ENCODE results near the gene WWOX. TPM values are rescaled to one million over a fixed set of nuclear protein-coding genes. Genes with fewer than 3 reads are reported as not detected.

WWOX gene
- total and polyA plus RNA-seq, 2 of the 13 experiments (the other 11 are each of a cell fraction or from before 2014, with no cell fraction given): 9.1 to 37.4 TPM

- TF ChIP-seq, protein P1, sequence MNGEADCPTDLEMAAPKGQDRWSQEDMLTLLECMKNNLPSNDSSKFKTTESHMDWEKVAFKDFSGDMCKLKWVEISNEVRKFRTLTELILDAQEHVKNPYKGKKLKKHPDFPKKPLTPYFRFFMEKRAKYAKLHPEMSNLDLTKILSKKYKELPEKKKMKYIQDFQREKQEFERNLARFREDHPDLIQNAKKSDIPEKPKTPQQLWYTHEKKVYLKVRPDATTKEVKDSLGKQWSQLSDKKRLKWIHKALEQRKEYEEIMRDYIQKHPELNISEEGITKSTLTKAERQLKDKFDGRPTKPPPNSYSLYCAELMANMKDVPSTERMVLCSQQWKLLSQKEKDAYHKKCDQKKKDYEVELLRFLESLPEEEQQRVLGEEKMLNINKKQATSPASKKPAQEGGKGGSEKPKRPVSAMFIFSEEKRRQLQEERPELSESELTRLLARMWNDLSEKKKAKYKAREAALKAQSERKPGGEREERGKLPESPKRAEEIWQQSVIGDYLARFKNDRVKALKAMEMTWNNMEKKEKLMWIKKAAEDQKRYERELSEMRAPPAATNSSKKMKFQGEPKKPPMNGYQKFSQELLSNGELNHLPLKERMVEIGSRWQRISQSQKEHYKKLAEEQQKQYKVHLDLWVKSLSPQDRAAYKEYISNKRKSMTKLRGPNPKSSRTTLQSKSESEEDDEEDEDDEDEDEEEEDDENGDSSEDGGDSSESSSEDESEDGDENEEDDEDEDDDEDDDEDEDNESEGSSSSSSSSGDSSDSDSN (CRISPR knock-in tag; IDR thresholded peaks at IDR 0.05): no peak
- TF ChIP-seq, protein P2, sequence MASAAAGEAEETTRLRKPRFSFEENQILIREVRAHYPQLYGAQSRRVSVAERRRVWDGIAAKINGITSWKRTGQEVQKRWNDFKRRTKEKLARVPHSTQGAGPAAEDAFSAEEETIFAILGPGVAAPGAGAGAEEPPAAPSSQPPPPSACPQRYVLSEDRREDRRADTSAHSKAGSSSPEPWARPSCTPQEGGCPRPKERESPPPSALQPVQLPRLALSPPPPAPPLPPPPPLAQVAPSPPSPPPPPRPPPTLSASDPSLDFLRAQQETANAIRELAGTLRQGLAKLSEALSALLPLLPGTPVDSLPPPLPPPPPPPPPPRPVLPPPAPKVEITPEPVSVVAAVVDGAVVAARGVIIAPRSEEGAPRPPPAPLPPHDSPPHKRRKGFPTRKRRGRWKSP (CRISPR knock-in tag; IDR thresholded peaks at IDR 0.05): no peak
- TF ChIP-seq RARG (CRISPR knock-in tag; IDR thresholded peaks at IDR 0.05; ENCODE audit: low read depth) (no peak), ZNF350 (CRISPR knock-in tag; IDR thresholded peaks at IDR 0.05; ENCODE audit: borderline replicate concordance, low read depth) (no peak), KAT8 (CRISPR knock-in tag; IDR thresholded peaks at IDR 0.05) (peak; percentile 74), FOXK2 (IDR thresholded peaks at IDR 0.05) (no peak), ZNF496 (CRISPR knock-in tag; IDR thresholded peaks at IDR 0.05; ENCODE audit: insufficient replicate concordance) (no peak), ZMAT5 (CRISPR knock-in tag; IDR thresholded peaks at IDR 0.05; ENCODE audit: borderline replicate concordance, low read depth) (no peak), RARA (CRISPR knock-in tag; IDR thresholded peaks at IDR 0.05) (peak; percentile 70), ZNF30 (CRISPR knock-in tag; IDR thresholded peaks at IDR 0.05) (no peak), SETDB1 (CRISPR knock-in tag; IDR thresholded peaks at IDR 0.05; ENCODE audit: borderline replicate concordance) (no peak), ZNF839 (CRISPR knock-in tag; IDR thresholded peaks at IDR 0.05; ENCODE audit: borderline replicate concordance) (no peak), ZNF138 (CRISPR knock-in tag; IDR thresholded peaks at IDR 0.05; ENCODE audit: low read depth) (no peak), EHMT2 (IDR thresholded peaks at IDR 0.05; ENCODE audit: borderline replicate concordance, low read depth, low read length) (peak; percentile 90), SMYD3 (CRISPR knock-in tag; IDR thresholded peaks at IDR 0.05) (0 out of 2 replicates have a peak, but pooled peaks have one; percentile 48), ZKSCAN5 (CRISPR knock-in tag; IDR thresholded peaks at IDR 0.05) (no peak), JUNB (CRISPR knock-in tag; IDR thresholded peaks at IDR 0.05; ENCODE audit: borderline replicate concordance) (no peak), RORA (CRISPR knock-in tag; IDR thresholded peaks at IDR 0.05) (no peak), NR2F2 (IDR thresholded peaks at IDR 0.05; ENCODE audit: borderline replicate concordance, low read depth) (peak; percentile 97), ETV6 (CRISPR knock-in tag; conservative IDR thresholded peaks at IDR 0.05) (no peak), YEATS2 (CRISPR knock-in tag; IDR thresholded peaks at IDR 0.05; ENCODE audit: borderline replicate concordance) (peak; percentile 36; the same call in 1 of the 2 replicates), XBP1 (CRISPR knock-in tag; IDR thresholded peaks at IDR 0.05) (no peak), KDM2A (CRISPR knock-in tag; IDR thresholded peaks at IDR 0.05; ENCODE audit: borderline replicate concordance, low read depth) (no peak)
- TF ChIP-seq, protein P3, sequence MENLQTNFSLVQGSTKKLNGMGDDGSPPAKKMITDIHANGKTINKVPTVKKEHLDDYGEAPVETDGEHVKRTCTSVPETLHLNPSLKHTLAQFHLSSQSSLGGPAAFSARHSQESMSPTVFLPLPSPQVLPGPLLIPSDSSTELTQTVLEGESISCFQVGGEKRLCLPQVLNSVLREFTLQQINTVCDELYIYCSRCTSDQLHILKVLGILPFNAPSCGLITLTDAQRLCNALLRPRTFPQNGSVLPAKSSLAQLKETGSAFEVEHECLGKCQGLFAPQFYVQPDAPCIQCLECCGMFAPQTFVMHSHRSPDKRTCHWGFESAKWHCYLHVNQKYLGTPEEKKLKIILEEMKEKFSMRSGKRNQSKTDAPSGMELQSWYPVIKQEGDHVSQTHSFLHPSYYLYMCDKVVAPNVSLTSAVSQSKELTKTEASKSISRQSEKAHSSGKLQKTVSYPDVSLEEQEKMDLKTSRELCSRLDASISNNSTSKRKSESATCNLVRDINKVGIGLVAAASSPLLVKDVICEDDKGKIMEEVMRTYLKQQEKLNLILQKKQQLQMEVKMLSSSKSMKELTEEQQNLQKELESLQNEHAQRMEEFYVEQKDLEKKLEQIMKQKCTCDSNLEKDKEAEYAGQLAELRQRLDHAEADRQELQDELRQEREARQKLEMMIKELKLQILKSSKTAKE (CRISPR knock-in tag; IDR thresholded peaks at IDR 0.05; ENCODE audit: borderline replicate concordance): 0 out of 2 replicates have a peak, but pooled peaks have one; percentile 7
These were observed 383.9 kb downstream of the WWOX start (continued) for GRCh38 chr16:78483124-78483992.
